ENCODE results near the gene FBXO38. TPM values are rescaled to one million over a fixed set of nuclear protein-coding genes. Genes with fewer than 3 reads are reported as not detected.

Gene FBXO38
- total RNA-seq, 4 donors from 2014 or later = 29.5 to 46.5 (median 34.0) TPM

DNA sequence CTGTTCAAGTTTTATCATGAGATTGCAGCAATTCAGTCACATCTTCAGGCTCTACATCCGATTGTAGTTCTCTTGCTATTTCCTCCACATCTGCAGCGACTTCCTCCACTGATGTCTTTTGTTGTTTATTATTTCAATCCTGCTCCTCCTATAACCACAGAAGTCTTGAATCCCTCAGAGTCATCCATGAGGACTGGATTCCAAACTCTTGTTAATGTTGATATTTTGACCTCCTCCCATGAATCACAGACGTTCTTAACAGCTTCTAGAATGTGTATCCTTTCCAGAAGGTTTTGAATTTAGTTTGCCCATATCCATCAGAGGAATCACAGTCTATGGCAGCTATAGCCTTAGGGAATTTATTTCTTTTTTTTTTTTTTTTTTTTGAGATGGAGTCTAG is 3.6 kb downstream of the FBXO38 start:
- H3K4me1 ChIP-seq = peaks cover 34 to 63% (median 49%) of the 10 kb centered on the region in 4 donors
- 56% methylated on average over 3 of the region's 3 CpGs for WGBS
- no peaks in the 10 kb centered on the region for H3K27me3 ChIP-seq
- peaks cover 0 to 16% (median 0%) of the 10 kb centered on the region in 4 donors for H3K36me3 ChIP-seq
- TF ChIP-seq, protein P1, sequence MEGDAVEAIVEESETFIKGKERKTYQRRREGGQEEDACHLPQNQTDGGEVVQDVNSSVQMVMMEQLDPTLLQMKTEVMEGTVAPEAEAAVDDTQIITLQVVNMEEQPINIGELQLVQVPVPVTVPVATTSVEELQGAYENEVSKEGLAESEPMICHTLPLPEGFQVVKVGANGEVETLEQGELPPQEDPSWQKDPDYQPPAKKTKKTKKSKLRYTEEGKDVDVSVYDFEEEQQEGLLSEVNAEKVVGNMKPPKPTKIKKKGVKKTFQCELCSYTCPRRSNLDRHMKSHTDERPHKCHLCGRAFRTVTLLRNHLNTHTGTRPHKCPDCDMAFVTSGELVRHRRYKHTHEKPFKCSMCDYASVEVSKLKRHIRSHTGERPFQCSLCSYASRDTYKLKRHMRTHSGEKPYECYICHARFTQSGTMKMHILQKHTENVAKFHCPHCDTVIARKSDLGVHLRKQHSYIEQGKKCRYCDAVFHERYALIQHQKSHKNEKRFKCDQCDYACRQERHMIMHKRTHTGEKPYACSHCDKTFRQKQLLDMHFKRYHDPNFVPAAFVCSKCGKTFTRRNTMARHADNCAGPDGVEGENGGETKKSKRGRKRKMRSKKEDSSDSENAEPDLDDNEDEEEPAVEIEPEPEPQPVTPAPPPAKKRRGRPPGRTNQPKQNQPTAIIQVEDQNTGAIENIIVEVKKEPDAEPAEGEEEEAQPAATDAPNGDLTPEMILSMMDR (IDR thresholded peaks at IDR 0.05) = no peak
- TF ChIP-seq POLR2AphosphoS5 (IDR thresholded peaks at IDR 0.05) (no peak), POLR2A (IDR thresholded peaks at IDR 0.05; ENCODE audit: low read depth) (no peak), EP300 (IDR thresholded peaks at IDR 0.05) (no peak)
- no peak overlapping the region for H3K4me3 ChIP-seq
- no peaks in the 10 kb centered on the region for H3K9me3 ChIP-seq
- DNase-seq (ENCODE audit: extremely low spot score) = no peak
- intact Hi-C loops (cut with DNase I) = no loop called here
- no peak overlapping the region for H3K27ac ChIP-seq (replicated peaks in 1 of 4)

DNA sequence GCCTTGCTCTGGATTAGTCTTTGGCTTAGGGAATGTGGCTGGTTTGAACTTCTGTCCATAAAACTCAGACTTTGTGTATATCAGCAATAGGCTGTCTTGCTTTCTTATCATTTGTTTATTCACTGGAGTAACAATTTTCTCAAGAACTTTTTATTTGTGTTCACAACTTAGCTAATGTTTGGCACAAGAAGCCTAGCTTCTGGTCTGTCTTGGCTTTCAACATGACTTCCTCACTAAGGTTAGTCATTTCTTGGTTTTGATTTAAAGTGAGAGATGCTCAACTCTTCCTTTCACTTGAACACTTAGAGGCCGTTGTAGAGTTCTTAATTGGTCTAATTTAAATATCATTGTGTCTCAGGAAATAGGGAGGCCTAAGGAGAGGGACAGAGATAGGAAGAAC is 4.9 kb downstream of the FBXO38 start:
- TF ChIP-seq POLR2A (IDR thresholded peaks at IDR 0.05; ENCODE audit: low read depth) = no peak
- no peak for TF ChIP-seq EP300 (IDR thresholded peaks at IDR 0.05)
- TF ChIP-seq POLR2AphosphoS5 (IDR thresholded peaks at IDR 0.05) = no peak
- TF ChIP-seq, protein P1 (IDR thresholded peaks at IDR 0.05) = no peak
- no peak for DNase-seq (ENCODE audit: extremely low spot score)
- Histone ChIP-seq H3K4me1 (peaks cover 38 to 72% (median 53%) of the 10 kb centered on the region in 4 donors), H3K9me3 (no peaks in the 10 kb centered on the region), H3K4me3 (no peak overlapping the region), H3K27me3 (no peaks in the 10 kb centered on the region), H3K36me3 (peaks cover 0 to 16% (median 0%) of the 10 kb centered on the region in 4 donors), H3K27ac (replicated peaks in 1 of 4) (no peak overlapping the region)
- 77% methylated on average over 1 of the region's 1 CpG for WGBS
- intact Hi-C loops (cut with DNase I) = no loop called here

DNA sequence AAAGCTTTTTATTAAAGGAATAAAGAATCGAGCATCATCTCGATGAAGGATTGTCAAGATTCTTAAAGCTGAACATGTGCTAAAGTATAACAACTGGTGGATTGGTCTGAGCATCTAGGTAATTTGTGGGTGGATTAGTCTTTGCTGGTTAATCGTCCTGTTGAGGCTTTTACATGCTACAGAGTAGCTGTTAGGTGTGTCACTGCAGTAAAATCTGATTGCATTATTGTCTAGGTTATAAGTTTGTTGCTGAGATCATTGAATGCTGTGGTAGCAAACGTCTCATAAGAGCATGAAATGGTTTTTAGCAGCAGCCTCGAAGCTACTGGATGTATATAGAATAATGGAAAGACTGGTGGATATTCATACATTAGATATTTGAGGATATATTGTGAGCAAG is 7.2 kb downstream of the FBXO38 start:
- Histone ChIP-seq H3K27ac (replicated peaks in 1 of 4) (no peak overlapping the region), H3K36me3 (peaks cover 2 to 25% (median 9%) of the 10 kb centered on the region in 4 donors), H3K27me3 (no peaks in the 10 kb centered on the region), H3K4me3 (no peak overlapping the region), H3K4me1 (peaks cover 24 to 66% (median 37%) of the 10 kb centered on the region in 4 donors), H3K9me3 (no peaks in the 10 kb centered on the region)
- TF ChIP-seq EP300 (IDR thresholded peaks at IDR 0.05) (no peak), POLR2AphosphoS5 (IDR thresholded peaks at IDR 0.05) (no peak), POLR2A (IDR thresholded peaks at IDR 0.05; ENCODE audit: low read depth) (no peak)
- TF ChIP-seq, protein P1 (IDR thresholded peaks at IDR 0.05) = no peak
- intact Hi-C loops (cut with DNase I) = no loop called here
- WGBS = 80% methylated on average over 5 of the region's 5 CpGs
- DNase-seq (ENCODE audit: extremely low spot score) = no peak

DNA sequence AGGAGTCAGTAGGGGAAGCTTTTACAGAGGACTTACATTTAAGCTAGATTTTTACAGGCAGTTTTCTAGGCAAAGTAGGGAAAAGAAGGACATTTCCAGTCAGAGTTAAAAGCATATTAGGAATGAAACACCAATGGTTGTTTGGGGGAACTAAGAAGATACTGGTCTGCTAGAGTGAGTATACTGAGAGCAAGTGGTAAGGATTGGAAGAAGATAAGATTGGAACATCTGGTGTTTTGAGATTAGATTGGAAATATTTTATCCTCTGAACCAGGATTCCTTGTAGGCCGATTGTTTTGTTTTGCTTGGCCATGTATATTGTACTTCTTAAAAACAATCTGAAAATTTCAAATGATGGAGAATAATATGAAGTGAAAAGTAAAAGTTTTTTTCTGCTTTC is 7.7 kb downstream of the FBXO38 start:
- Histone ChIP-seq H3K4me1 (peaks cover 19 to 61% (median 33%) of the 10 kb centered on the region in 4 donors), H3K27ac (replicated peaks in 1 of 4) (no peak overlapping the region), H3K4me3 (no peak overlapping the region), H3K36me3 (peaks cover 4 to 28% (median 13%) of the 10 kb centered on the region in 4 donors), H3K9me3 (no peaks in the 10 kb centered on the region), H3K27me3 (no peaks in the 10 kb centered on the region)
- no peak for DNase-seq (ENCODE audit: extremely low spot score)
- intact Hi-C loops (cut with DNase I) = no loop called here
- TF ChIP-seq POLR2A (IDR thresholded peaks at IDR 0.05; ENCODE audit: low read depth) = no peak
- no peak for TF ChIP-seq EP300 (IDR thresholded peaks at IDR 0.05)
- TF ChIP-seq POLR2AphosphoS5 (IDR thresholded peaks at IDR 0.05) = no peak
- TF ChIP-seq, protein P1 (IDR thresholded peaks at IDR 0.05) = no peak
- 73% methylated on average over 1 of the region's 1 CpG for WGBS

DNA sequence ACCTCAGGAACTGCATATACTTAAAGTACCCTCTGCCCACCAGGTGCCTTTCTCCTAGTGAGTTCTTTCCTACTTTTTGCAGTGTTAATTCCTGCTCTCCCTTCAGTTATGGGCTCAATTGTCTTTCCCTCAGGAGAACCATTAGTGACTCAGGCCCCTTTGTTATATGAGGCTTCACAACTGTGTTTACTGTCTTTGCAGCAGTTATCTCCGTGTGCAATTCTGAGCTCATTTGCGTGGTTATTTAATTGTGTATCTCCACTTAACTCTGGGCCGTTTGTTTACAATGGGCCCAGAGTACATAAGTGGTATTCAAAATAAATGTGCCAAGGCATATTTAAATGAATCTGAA is 9.6 kb downstream of the FBXO38 start:
- WGBS = 78% methylated on average over 3 of the region's 3 CpGs
- no peak for TF ChIP-seq EP300 (IDR thresholded peaks at IDR 0.05)
- no peak for TF ChIP-seq POLR2A (IDR thresholded peaks at IDR 0.05; ENCODE audit: low read depth)
- TF ChIP-seq POLR2AphosphoS5 (IDR thresholded peaks at IDR 0.05) = no peak
- TF ChIP-seq, protein P1 (IDR thresholded peaks at IDR 0.05) = no peak
- Histone ChIP-seq H3K36me3 (peaks cover 8 to 24% (median 17%) of the 10 kb centered on the region in 4 donors), H3K9me3 (no peaks in the 10 kb centered on the region), H3K4me1 (peaks cover 19 to 48% (median 24%) of the 10 kb centered on the region in 4 donors), H3K4me3 (no peak overlapping the region), H3K27ac (replicated peaks in 1 of 4) (no peak overlapping the region), H3K27me3 (no peaks in the 10 kb centered on the region)
- DNase-seq (ENCODE audit: extremely low spot score) = no peak
- intact Hi-C loops (cut with DNase I) = no loop called here

Measured in esophagus muscularis mucosa (tissue), 4 donors.